IMR-90 (cell line): Measurements from ENCODE around the gene CEACAM8. TPM values are rescaled to one million over a fixed set of nuclear protein-coding genes. Genes with fewer than 3 reads are reported as not detected.

Experiments used
- ATAC-seq: fragments of 200-7000 bp; cut with Tn5 transposase; 2 replicates; pipeline ENCODE4 v1.9.1; 2020; ENCODE audit warnings: low read depth, mild to moderate bottlenecking, moderate library complexity
- BruUV-seq: library from RNA; stranded (reverse); fragments of 400-500 nt; replicated peaks from 2 replicates; lab custom pipeline; 2021; lab: Mats Ljungman, UMichigan
- CTCF ChIA-PET: fragments of 300-600 bp; formaldehyde crosslinking; extraction: SDS; loops from one replicate; lab custom pipeline; 2021; ENCODE audit warnings: antibody characterized with exemption; lab: Yijun Ruan, JAX
- POLR2A ChIA-PET: fragments of 300-600 bp; sonication (Branson Sonifier 250); formaldehyde crosslinking; loops from one replicate; lab custom pipeline; 2022; ENCODE audit warnings: antibody characterized with exemption; ENCODE audit not compliant: unreplicated experiment; lab: Charles Lee
- DNase-seq: peaks from one replicate; pipeline ENCODE4 v3.0.0; 2013
- H2AFZ ChIP-seq: replicated peaks from 2 replicates; pipeline ENCODE3; 2013; ENCODE audit warnings: low read length, mild to moderate bottlenecking; ENCODE audit not compliant: poor library complexity
- H2AK5ac ChIP-seq: 2 replicates; pipeline ENCODE4 v1.6.1; 2013; ENCODE audit warnings: low read depth, low read length, inconsistent platforms
- H2AK9ac ChIP-seq: replicated peaks from 2 replicates; pipeline ENCODE3; 2013; ENCODE audit warnings: mild to moderate bottlenecking, low read depth, low read length, moderate library complexity; ENCODE audit not compliant: poor library complexity
- H2BK120ac ChIP-seq: 2 replicates; pipeline ENCODE4 v1.6.1; 2013; ENCODE audit warnings: low read depth, low read length, inconsistent platforms
- H2BK15ac ChIP-seq: 3 replicates; pipeline ENCODE4 v1.6.1; 2013; ENCODE audit warnings: low read depth, low read length, inconsistent platforms
- H2BK20ac ChIP-seq: 2 replicates; pipeline ENCODE4 v1.6.1; 2013; ENCODE audit warnings: low read depth, mild to moderate bottlenecking, inconsistent platforms, low read length, moderate library complexity
- H2BK5ac ChIP-seq: 2 replicates; pipeline ENCODE4 v1.6.1; 2013; ENCODE audit warnings: mild to moderate bottlenecking, low read depth, low read length, inconsistent platforms; ENCODE audit not compliant: poor library complexity, severe bottlenecking
- H3K14ac ChIP-seq: replicated peaks from 2 replicates; pipeline ENCODE4 v1.6.1; 2013; ENCODE audit warnings: low read depth, low read length, inconsistent platforms
- H3K18ac ChIP-seq: 2 replicates; pipeline ENCODE4 v1.6.1; 2013; ENCODE audit warnings: low read depth, low read length, control low read depth
- H3K23ac ChIP-seq: 2 replicates; pipeline ENCODE4 v1.6.1; 2013; ENCODE audit warnings: low read depth, low read length, inconsistent platforms
- H3K27ac ChIP-seq: 2 replicates; pipeline ENCODE4 v1.5.1; 2013; ENCODE audit warnings: mild to moderate bottlenecking, control low read depth, low read length; ENCODE audit not compliant: insufficient read depth
- H3K27me3 ChIP-seq: 2 replicates; pipeline ENCODE4 v1.6.1; 2013; ENCODE audit warnings: low read length; ENCODE audit not compliant: control insufficient read depth, insufficient read depth
- H3K36me3 ChIP-seq: 2 replicates; pipeline ENCODE4 v1.6.1; 2013; ENCODE audit warnings: low read length, mixed read lengths; ENCODE audit not compliant: control insufficient read depth, insufficient read depth
- H3K4ac ChIP-seq: 2 replicates; pipeline ENCODE4 v1.6.1; 2013; ENCODE audit warnings: low read depth, low read length, inconsistent platforms
- H3K4me1 ChIP-seq: 2 replicates; pipeline ENCODE4 v1.6.1; 2013; ENCODE audit warnings: low read length, mixed read lengths; ENCODE audit not compliant: control insufficient read depth, insufficient read depth
- H3K4me2 ChIP-seq: 2 replicates; pipeline ENCODE4 v1.6.1; 2013; ENCODE audit warnings: low read depth, mild to moderate bottlenecking, control low read depth, low read length, moderate library complexity
- H3K4me3 ChIP-seq: 2 replicates; pipeline ENCODE4 v1.5.1; 2013; ENCODE audit warnings: low read depth, mild to moderate bottlenecking, control low read depth, low read length, moderate library complexity; ENCODE audit not compliant: insufficient read depth
- H3K56ac ChIP-seq: 2 replicates; pipeline ENCODE4 v1.6.1; 2013; ENCODE audit warnings: low read length, inconsistent platforms; ENCODE audit not compliant: insufficient read depth; ENCODE audit errors: extremely low read depth
- H3K79me1 ChIP-seq, 2 experiments: 2 replicates each; pipeline ENCODE4 v1.6.1; 2013; ENCODE audit warnings: low read length in 2 of 2, inconsistent platforms in 1 of 2, low read depth in 1 of 2
- H3K9ac ChIP-seq: 2 replicates; pipeline ENCODE4 v1.6.1; 2013; ENCODE audit warnings: low read depth, low read length, control low read depth
- H3K9me1 ChIP-seq: 2 replicates; pipeline ENCODE4 v1.6.1; 2013; ENCODE audit warnings: low read length, inconsistent platforms; ENCODE audit not compliant: insufficient read depth
- H3K9me3 ChIP-seq: 2 replicates; pipeline ENCODE4 v1.6.1; 2013; ENCODE audit warnings: low read length; ENCODE audit not compliant: control insufficient read depth, insufficient read depth
- H4K20me1 ChIP-seq: 2 replicates; pipeline ENCODE4 v1.6.1; 2013; ENCODE audit warnings: low read length, inconsistent platforms; ENCODE audit not compliant: insufficient read depth
- H4K5ac ChIP-seq: 2 replicates; pipeline ENCODE4 v1.6.1; 2013; ENCODE audit warnings: mild to moderate bottlenecking, low read depth, low read length, control low read depth
- H4K8ac ChIP-seq, 2 experiments: 2 replicates each; pipeline ENCODE4 v1.6.1; 2013; ENCODE audit warnings: low read depth in 2 of 2, low read length in 2 of 2, control low read depth in 1 of 2, inconsistent platforms in 1 of 2
- H4K91ac ChIP-seq: 2 replicates; pipeline ENCODE4 v1.6.1; 2013; ENCODE audit warnings: low read depth, low read length, inconsistent platforms; ENCODE audit not compliant: insufficient read depth
- BHLHE40 ChIP-seq: fragments of 150-350 bp; IDR thresholded peaks from 2 replicates; pipeline ENCODE4 v1.6.1; 2016; ENCODE audit warnings: mild to moderate bottlenecking, low read depth, low read length
- CEBPB ChIP-seq: IDR thresholded peaks from 2 replicates; pipeline ENCODE4 v1.6.1; 2012; ENCODE audit warnings: low read depth, low read length, improper control_type of control experiment
- CHD1 ChIP-seq: IDR thresholded peaks from 2 replicates; pipeline ENCODE4 v1.6.1; 2012; ENCODE audit warnings: low read depth, low read length, improper control_type of control experiment
- FOS ChIP-seq: fragments of 150-350 bp; IDR thresholded peaks from 2 replicates; pipeline ENCODE4 v1.6.1; 2016; ENCODE audit warnings: low read depth, low read length
- MAFK ChIP-seq: IDR thresholded peaks from 2 replicates; pipeline ENCODE4 v1.6.1; 2012; ENCODE audit warnings: low read depth, low read length, improper control_type of control experiment
- MAZ ChIP-seq: IDR thresholded peaks from 2 replicates; pipeline ENCODE4 v1.6.1; 2012; ENCODE audit warnings: low read depth, mild to moderate bottlenecking, low read length, improper control_type of control experiment, moderate library complexity, borderline replicate concordance
- MXI1 ChIP-seq: IDR thresholded peaks from 2 replicates; pipeline ENCODE4 v1.6.1; 2012; ENCODE audit warnings: low read depth, mild to moderate bottlenecking, low read length, moderate library complexity, borderline replicate concordance
- NFE2L2 ChIP-seq: fragments of 150-350 bp; IDR thresholded peaks from 2 replicates; pipeline ENCODE4 v1.6.1; 2016; ENCODE audit warnings: low read depth, mild to moderate bottlenecking, low read length
- POLR2A ChIP-seq: IDR thresholded peaks from 2 replicates; pipeline ENCODE4 v1.6.1; 2012; ENCODE audit warnings: mild to moderate bottlenecking, low read depth, low read length
- RAD21 ChIP-seq: IDR thresholded peaks from 2 replicates; pipeline ENCODE4 v1.6.1; 2012; ENCODE audit warnings: low read length, improper control_type of control experiment
- RCOR1 ChIP-seq: IDR thresholded peaks from 2 replicates; pipeline ENCODE4 v1.6.1; 2012; ENCODE audit warnings: mild to moderate bottlenecking, low read length, improper control_type of control experiment; ENCODE audit not compliant: insufficient replicate concordance
- RFX5 ChIP-seq: IDR thresholded peaks from 2 replicates; pipeline ENCODE4 v1.8.0; 2012; ENCODE audit warnings: low read depth, mild to moderate bottlenecking, low read length, moderate library complexity
- SMC3 ChIP-seq: fragments of 150-350 bp; IDR thresholded peaks from 2 replicates; pipeline ENCODE4 v1.6.1; 2016; ENCODE audit warnings: low read depth, mild to moderate bottlenecking, antibody characterized with exemption, low read length, moderate library complexity
- WGBS, 2 experiments: methylation state at CpG; one replicate each; pipeline versions ENCODE4 v1.1.5 to v1.1.7; 2013; ENCODE audit warnings: missing lambda C conversion rate in 2 of 2; ENCODE audit not compliant: insufficient read length in 1 of 2; ENCODE audit errors: extremely low coverage in 2 of 2; 5-methylcytosine and 5-hydroxymethylcytosine counted together
- dilution Hi-C: fragments of 300-500 bp; cut with HindIII; formaldehyde crosslinking; loops from one replicate; pipeline ENCODE4 v1.14.3; 2018; ENCODE audit warnings: low sequenced_read_pairs; ENCODE audit not compliant: unreplicated experiment
- in situ Hi-C: fragments of 300-500 bp; cut with MboI; formaldehyde crosslinking; loops from 3 replicates; pipeline ENCODE4 v1.14.3; 2019; ENCODE audit warnings: low sequenced_read_pairs, inconsistent platforms, mixed read lengths
- intact Hi-C: fragments of 100-400 bp; cut with micrococcal nuclease; formaldehyde crosslinking; loops from 2 replicates; pipeline ENCODE4 v1.10.0; 2022
- polyA plus RNA-seq, 3 experiments: library from polyadenylated mRNA; depleted of rRNA; stranded (reverse); fragments of >200 nt; gene quantifications; 2 replicates each; pipeline ENCODE4 v1.2.3, GENCODE V29; 2012; ENCODE audit warnings: low replicate concordance in 1 of 3
- total RNA-seq: library from RNA; depleted of rRNA; stranded (reverse); fragments of >200 nt; gene quantifications from 2 replicates; pipeline ENCODE4 v1.2.3, GENCODE V29; 2012
- TF ChIP-seq, protein P1 (sequence below): fragments of 150-350 bp; IDR thresholded peaks from 2 replicates; pipeline ENCODE4 v1.6.1; 2017; ENCODE audit warnings: mild to moderate bottlenecking, antibody characterized with exemption, low read length, low read depth
- TF ChIP-seq, protein P2 (sequence below): fragments of 150-350 bp; IDR thresholded peaks from 2 replicates; pipeline ENCODE4 v1.6.1; 2016; ENCODE audit warnings: low read depth, mild to moderate bottlenecking, low read length, moderate library complexity, borderline replicate concordance
- TF ChIP-seq, protein P3 (sequence below): conservative IDR thresholded peaks from 2 replicates; pipeline ENCODE4 v1.5.1; 2012; ENCODE audit warnings: mild to moderate bottlenecking, low read depth, low read length, improper control_type of control experiment

CEACAM8 gene
- total and polyA plus RNA-seq, 2 of the 4 experiments (the other 2 are of a cell fraction), result not detected

GRCh38 chr19:42571116-42571515 is 23.6 kb downstream of the CEACAM8 start:
- Histone ChIP-seq H3K4me2 (no peak overlapping the region), H2BK20ac (no peak overlapping the region), H4K20me1 (no peaks in the 10 kb centered on the region; the same call in 1 of the 2 replicates), H3K36me3 (no peaks in the 10 kb centered on the region), H3K56ac (no peak overlapping the region), H4K91ac (no peak overlapping the region), H3K79me1 (no peaks in the 10 kb centered on the region), H2BK5ac (no peak overlapping the region), H3K9me3 (no peaks in the 10 kb centered on the region), H3K27ac (no peak overlapping the region), H3K27me3 (peaks cover 25% of the 10 kb centered on the region), H2AK5ac (no peak overlapping the region), H3K9me1 (no peaks in the 10 kb centered on the region), H3K23ac (no peak overlapping the region), H3K4me1 (no peaks in the 10 kb centered on the region), H3K14ac (no peak overlapping the region), H4K5ac (no peak overlapping the region), H2AFZ (no peak overlapping the region), H3K9ac (no peak overlapping the region), H3K18ac (no peak overlapping the region), H3K4ac (no peak overlapping the region), H2BK120ac (no peak overlapping the region), H2AK9ac (no peak overlapping the region), H3K4me3 (no peak overlapping the region), H4K8ac (no peak overlapping the region), H2BK15ac (no peak overlapping the region)
- in situ Hi-C loops, result no loop called here
- intact Hi-C loops, result no loop called here
- CTCF ChIA-PET, result interaction anchor here (0.7 kb wide), 1 partner anchor 20 kb away, joined by 3 read pairs; no protein-coding TSS in a partner anchor
- ATAC-seq (no peak), DNase-seq (no peak)
- WGBS, 2 experiments, result no CpG with 5 or more reads among the region's 2 CpGs
- dilution Hi-C loops, result no loop called here
- BruUV-seq, result no TSS peak
- no peak for TF ChIP-seq RCOR1
- no peak for TF ChIP-seq MAZ
- no peak for TF ChIP-seq CEBPB
- TF ChIP-seq, protein P1, sequence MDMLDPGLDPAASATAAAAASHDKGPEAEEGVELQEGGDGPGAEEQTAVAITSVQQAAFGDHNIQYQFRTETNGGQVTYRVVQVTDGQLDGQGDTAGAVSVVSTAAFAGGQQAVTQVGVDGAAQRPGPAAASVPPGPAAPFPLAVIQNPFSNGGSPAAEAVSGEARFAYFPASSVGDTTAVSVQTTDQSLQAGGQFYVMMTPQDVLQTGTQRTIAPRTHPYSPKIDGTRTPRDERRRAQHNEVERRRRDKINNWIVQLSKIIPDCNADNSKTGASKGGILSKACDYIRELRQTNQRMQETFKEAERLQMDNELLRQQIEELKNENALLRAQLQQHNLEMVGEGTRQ, result no peak
- TF ChIP-seq CHD1, result no peak
- no peak for TF ChIP-seq BHLHE40
- TF ChIP-seq NFE2L2, result no peak
- TF ChIP-seq MAFK, result no peak
- TF ChIP-seq, protein P2, sequence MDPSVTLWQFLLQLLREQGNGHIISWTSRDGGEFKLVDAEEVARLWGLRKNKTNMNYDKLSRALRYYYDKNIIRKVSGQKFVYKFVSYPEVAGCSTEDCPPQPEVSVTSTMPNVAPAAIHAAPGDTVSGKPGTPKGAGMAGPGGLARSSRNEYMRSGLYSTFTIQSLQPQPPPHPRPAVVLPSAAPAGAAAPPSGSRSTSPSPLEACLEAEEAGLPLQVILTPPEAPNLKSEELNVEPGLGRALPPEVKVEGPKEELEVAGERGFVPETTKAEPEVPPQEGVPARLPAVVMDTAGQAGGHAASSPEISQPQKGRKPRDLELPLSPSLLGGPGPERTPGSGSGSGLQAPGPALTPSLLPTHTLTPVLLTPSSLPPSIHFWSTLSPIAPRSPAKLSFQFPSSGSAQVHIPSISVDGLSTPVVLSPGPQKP, result no peak
- TF ChIP-seq POLR2A, result no peak
- TF ChIP-seq RFX5, result no peak
- no peak for TF ChIP-seq RAD21
- no peak for TF ChIP-seq SMC3
- no peak for TF ChIP-seq FOS
- TF ChIP-seq, protein P3, sequence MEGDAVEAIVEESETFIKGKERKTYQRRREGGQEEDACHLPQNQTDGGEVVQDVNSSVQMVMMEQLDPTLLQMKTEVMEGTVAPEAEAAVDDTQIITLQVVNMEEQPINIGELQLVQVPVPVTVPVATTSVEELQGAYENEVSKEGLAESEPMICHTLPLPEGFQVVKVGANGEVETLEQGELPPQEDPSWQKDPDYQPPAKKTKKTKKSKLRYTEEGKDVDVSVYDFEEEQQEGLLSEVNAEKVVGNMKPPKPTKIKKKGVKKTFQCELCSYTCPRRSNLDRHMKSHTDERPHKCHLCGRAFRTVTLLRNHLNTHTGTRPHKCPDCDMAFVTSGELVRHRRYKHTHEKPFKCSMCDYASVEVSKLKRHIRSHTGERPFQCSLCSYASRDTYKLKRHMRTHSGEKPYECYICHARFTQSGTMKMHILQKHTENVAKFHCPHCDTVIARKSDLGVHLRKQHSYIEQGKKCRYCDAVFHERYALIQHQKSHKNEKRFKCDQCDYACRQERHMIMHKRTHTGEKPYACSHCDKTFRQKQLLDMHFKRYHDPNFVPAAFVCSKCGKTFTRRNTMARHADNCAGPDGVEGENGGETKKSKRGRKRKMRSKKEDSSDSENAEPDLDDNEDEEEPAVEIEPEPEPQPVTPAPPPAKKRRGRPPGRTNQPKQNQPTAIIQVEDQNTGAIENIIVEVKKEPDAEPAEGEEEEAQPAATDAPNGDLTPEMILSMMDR, result no peak
- TF ChIP-seq MXI1, result no peak
- POLR2A ChIA-PET, result no interaction called here
